Type B pancreatic cell (in vitro differentiated cells): ENCODE measurements around the gene SAC3D1. TPM values are rescaled to one million over a fixed set of nuclear protein-coding genes. Genes with fewer than 3 reads are reported as not detected.

Experiments used
- DNase-seq: peaks from one replicate; pipeline ENCODE4 v3.0.0; 2021; ENCODE audit warnings: mixed read lengths; ENCODE audit not compliant: unreplicated experiment; ENCODE audit errors: extremely low spot score
- H3K27ac Mint-ChIP-seq: 2 replicates; pipeline ENCODE4 v1.8.0; 2021; ENCODE audit warnings: mild to moderate bottlenecking, mixed read lengths
- H3K27me3 Mint-ChIP-seq: 2 replicates; pipeline ENCODE4 v1.8.0; 2021; ENCODE audit warnings: mixed read lengths
- H3K36me3 Mint-ChIP-seq: 2 replicates; pipeline ENCODE4 v1.8.0; 2021; ENCODE audit warnings: mixed read lengths
- H3K4me1 Mint-ChIP-seq: one replicate; pipeline ENCODE4 v1.8.0; 2021; ENCODE audit warnings: mixed read lengths; ENCODE audit not compliant: unreplicated experiment
- H3K4me3 Mint-ChIP-seq: 2 replicates; pipeline ENCODE4 v1.8.0; 2021; ENCODE audit warnings: mild to moderate bottlenecking, mixed read lengths
- H3K9me3 Mint-ChIP-seq: 2 replicates; pipeline ENCODE4 v1.8.0; 2021; ENCODE audit warnings: mixed read lengths
- total RNA-seq: library from RNA; stranded (reverse); gene quantifications from 2 replicates; pipeline ENCODE4 v1.2.1, GENCODE V29; 2021; ENCODE audit warnings: low replicate concordance
- TF ChIP-seq, protein P1 (sequence below): fragments of 200-600 bp; sonication (generic); conservative IDR thresholded peaks from 2 replicates; pipeline ENCODE4 v1.5.0; 2021; ENCODE audit warnings: antibody characterized with exemption, mild to moderate bottlenecking

The SAC3D1 gene
- total RNA-seq, 1 donor from 2014 or later: 21.9 TPM

- DNase-seq: no peak
- Mint-ChIP-seq H3K4me3 (no peak overlapping the region), H3K36me3 (no peaks in the 10 kb centered on the region), H3K27ac (no peak overlapping the region), H3K27me3 (no peaks in the 10 kb centered on the region), H3K4me1 (no peaks in the 10 kb centered on the region), H3K9me3 (no peaks in the 10 kb centered on the region)
- TF ChIP-seq, protein P1, sequence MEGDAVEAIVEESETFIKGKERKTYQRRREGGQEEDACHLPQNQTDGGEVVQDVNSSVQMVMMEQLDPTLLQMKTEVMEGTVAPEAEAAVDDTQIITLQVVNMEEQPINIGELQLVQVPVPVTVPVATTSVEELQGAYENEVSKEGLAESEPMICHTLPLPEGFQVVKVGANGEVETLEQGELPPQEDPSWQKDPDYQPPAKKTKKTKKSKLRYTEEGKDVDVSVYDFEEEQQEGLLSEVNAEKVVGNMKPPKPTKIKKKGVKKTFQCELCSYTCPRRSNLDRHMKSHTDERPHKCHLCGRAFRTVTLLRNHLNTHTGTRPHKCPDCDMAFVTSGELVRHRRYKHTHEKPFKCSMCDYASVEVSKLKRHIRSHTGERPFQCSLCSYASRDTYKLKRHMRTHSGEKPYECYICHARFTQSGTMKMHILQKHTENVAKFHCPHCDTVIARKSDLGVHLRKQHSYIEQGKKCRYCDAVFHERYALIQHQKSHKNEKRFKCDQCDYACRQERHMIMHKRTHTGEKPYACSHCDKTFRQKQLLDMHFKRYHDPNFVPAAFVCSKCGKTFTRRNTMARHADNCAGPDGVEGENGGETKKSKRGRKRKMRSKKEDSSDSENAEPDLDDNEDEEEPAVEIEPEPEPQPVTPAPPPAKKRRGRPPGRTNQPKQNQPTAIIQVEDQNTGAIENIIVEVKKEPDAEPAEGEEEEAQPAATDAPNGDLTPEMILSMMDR: no peak
Observed at GRCh38 chr11:65067446-65067845, 26.4 kb downstream of the SAC3D1 start.

DNA sequence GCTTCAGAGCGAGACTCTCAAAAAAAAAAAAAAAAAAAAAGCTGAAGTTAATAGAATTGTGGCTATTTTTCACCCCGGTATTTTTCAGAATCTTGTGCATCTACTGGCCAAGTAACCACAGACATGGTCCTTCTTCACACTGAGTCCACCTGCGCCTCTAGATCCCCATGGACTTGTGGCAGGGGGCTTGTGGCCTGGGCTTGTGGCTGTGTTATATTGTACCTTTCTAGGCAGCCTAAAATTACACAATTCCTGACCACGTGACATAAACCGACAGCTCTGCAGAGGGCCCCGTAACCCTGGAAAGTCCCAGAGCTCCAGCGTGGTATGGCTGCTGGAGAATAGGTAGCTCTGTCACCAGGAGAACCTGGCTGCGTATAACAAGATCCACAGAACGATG, 28.2 kb downstream of the SAC3D1 start:
- H3K36me3 Mint-ChIP-seq: no peaks in the 10 kb centered on the region
- H3K27me3 Mint-ChIP-seq: no peaks in the 10 kb centered on the region
- H3K4me3 Mint-ChIP-seq: no peak overlapping the region
- no peak for DNase-seq
- H3K9me3 Mint-ChIP-seq: no peaks in the 10 kb centered on the region
- TF ChIP-seq, protein P1: no peak
- no peak overlapping the region for H3K27ac Mint-ChIP-seq
- no peaks in the 10 kb centered on the region for H3K4me1 Mint-ChIP-seq

- Mint-ChIP-seq H3K4me1 (no peaks in the 10 kb centered on the region), H3K4me3 (no peak overlapping the region), H3K27ac (no peak overlapping the region), H3K36me3 (peaks cover 3% of the 10 kb centered on the region), H3K27me3 (no peaks in the 10 kb centered on the region), H3K9me3 (no peaks in the 10 kb centered on the region)
- TF ChIP-seq, protein P1: no peak
- DNase-seq: no peak
Observed at GRCh38 chr11:65071907-65072630, 31.1 kb downstream of the SAC3D1 start.

DNA sequence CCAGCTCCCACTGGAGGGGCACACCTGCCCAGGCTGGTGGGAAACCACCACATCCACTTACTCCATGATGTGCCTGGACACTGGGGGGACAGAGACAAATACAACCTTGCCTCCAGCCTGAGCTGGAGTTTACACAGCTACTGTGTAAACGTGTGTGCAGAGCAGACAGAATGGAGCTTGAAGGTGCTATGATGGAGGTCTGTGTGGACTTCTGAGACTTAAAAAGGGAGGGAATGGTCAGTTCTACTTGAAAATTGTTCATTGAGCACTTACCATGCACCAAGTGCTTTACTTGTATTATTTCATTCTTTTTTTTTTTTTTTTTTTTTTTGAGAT, 31.6 kb downstream of the SAC3D1 start:
- no peak overlapping the region for H3K27ac Mint-ChIP-seq
- no peak overlapping the region for H3K4me3 Mint-ChIP-seq
- H3K9me3 Mint-ChIP-seq: no peaks in the 10 kb centered on the region
- no peaks in the 10 kb centered on the region for H3K4me1 Mint-ChIP-seq
- TF ChIP-seq, protein P1: no peak
- H3K27me3 Mint-ChIP-seq: no peaks in the 10 kb centered on the region
- no peak for DNase-seq
- H3K36me3 Mint-ChIP-seq: peaks cover 3% of the 10 kb centered on the region

GRCh38 chr11:65077451-65077850, 36.4 kb downstream of the SAC3D1 start:
- peaks cover 7% of the 10 kb centered on the region for H3K36me3 Mint-ChIP-seq
- H3K4me1 Mint-ChIP-seq: peaks cover 4% of the 10 kb centered on the region
- H3K4me3 Mint-ChIP-seq: no peak overlapping the region
- H3K27me3 Mint-ChIP-seq: no peaks in the 10 kb centered on the region
- TF ChIP-seq, protein P1: no peak
- no peak for DNase-seq
- H3K27ac Mint-ChIP-seq: no peak overlapping the region
- no peaks in the 10 kb centered on the region for H3K9me3 Mint-ChIP-seq
